Measurements from ENCODE around the gene PAPPA2.

PAPPA2 gene

GRCh38 chr1:176791906-176792305, 328.9 kb downstream of the PAPPA2 start:
- in situ Hi-C loops (cut with MboI; ENCODE audit: low sequenced_read_pairs, unreplicated experiment), result no loop called here
- TF ChIP-seq CTCF (IDR thresholded peaks at IDR 0.05; ENCODE audit: borderline replicate concordance, control extremely low read depth, extremely low read depth, insufficient read depth, missing control alignments), result no peak
- DNase-seq (ENCODE audit: low spot score), result no peak

GRCh38 chr1:176794897-176795508, 332.0 kb downstream of the PAPPA2 start:
- no peak for TF ChIP-seq CTCF (IDR thresholded peaks at IDR 0.05; ENCODE audit: borderline replicate concordance, control extremely low read depth, extremely low read depth, insufficient read depth, missing control alignments)
- in situ Hi-C loops (cut with MboI; ENCODE audit: low sequenced_read_pairs, unreplicated experiment), result no loop called here
- no peak for DNase-seq (ENCODE audit: low spot score)

- in situ Hi-C loops (cut with MboI; ENCODE audit: low sequenced_read_pairs, unreplicated experiment), result no loop called here
- DNase-seq (ENCODE audit: low spot score), result no peak
- no peak for TF ChIP-seq CTCF (IDR thresholded peaks at IDR 0.05; ENCODE audit: borderline replicate concordance, control extremely low read depth, extremely low read depth, insufficient read depth, missing control alignments)
These were observed 333.0 kb downstream of the PAPPA2 start for GRCh38 chr1:176795929-176796328.

GRCh38 chr1:176796583-176796982, 333.6 kb downstream of the PAPPA2 start:
- no peak for DNase-seq (ENCODE audit: low spot score)
- in situ Hi-C loops (cut with MboI; ENCODE audit: low sequenced_read_pairs, unreplicated experiment), result no loop called here
- no peak for TF ChIP-seq CTCF (IDR thresholded peaks at IDR 0.05; ENCODE audit: borderline replicate concordance, control extremely low read depth, extremely low read depth, insufficient read depth, missing control alignments)

- no peak for TF ChIP-seq CTCF (IDR thresholded peaks at IDR 0.05; ENCODE audit: borderline replicate concordance, control extremely low read depth, extremely low read depth, insufficient read depth, missing control alignments)
- in situ Hi-C loops (cut with MboI; ENCODE audit: low sequenced_read_pairs, unreplicated experiment), result no loop called here
These were observed 336.4 kb downstream of the PAPPA2 start for GRCh38 chr1:176799327-176799726.

GRCh38 chr1:176800978-176801513, 338.1 kb downstream of the PAPPA2 start:
- no peak for DNase-seq (ENCODE audit: low spot score)
- TF ChIP-seq CTCF (IDR thresholded peaks at IDR 0.05; ENCODE audit: borderline replicate concordance, control extremely low read depth, extremely low read depth, insufficient read depth, missing control alignments), result no peak
- in situ Hi-C loops (cut with MboI; ENCODE audit: low sequenced_read_pairs, unreplicated experiment), result no loop called here

More at GRCh38 chr1:176799327-176799726, 336.4 kb downstream of the PAPPA2 start:
- DNase-seq (ENCODE audit: low spot score), result no peak
